WERI-Rb-1 (cell line): ENCODE data around the gene MTUS2.

Experiments used
- DNase-seq: peaks from one replicate; pipeline ENCODE4 v3.0.0-alpha.2; 2020
- H3K27ac ChIP-seq: fragments of 250-450 bp; sonication (Bioruptor Pico); 2 replicates; pipeline ENCODE4 v1.5.1; 2020; ENCODE audit warnings: mild to moderate bottlenecking, moderate library complexity
- H3K27me3 ChIP-seq: fragments of 250-450 bp; sonication (Bioruptor Pico); 2 replicates; pipeline ENCODE4 v1.5.1; 2021; ENCODE audit warnings: mild to moderate bottlenecking, low read depth, moderate library complexity; ENCODE audit not compliant: insufficient read depth, severe bottlenecking
- H3K36me3 ChIP-seq: fragments of 250-450 bp; sonication (Bioruptor Pico); 2 replicates; pipeline ENCODE4 v1.5.1; 2020; ENCODE audit warnings: mild to moderate bottlenecking, moderate library complexity
- H3K4me3 ChIP-seq: 2 replicates; pipeline ENCODE4 v1.5.1; 2011; ENCODE audit warnings: low read depth, mild to moderate bottlenecking, control low read depth, low read length
- H3K9me3 ChIP-seq: fragments of 250-450 bp; sonication (Bioruptor Pico); 2 replicates; pipeline ENCODE4 v1.5.1; 2021; ENCODE audit warnings: mild to moderate bottlenecking, moderate library complexity; ENCODE audit not compliant: severe bottlenecking
- TF ChIP-seq, protein P1 (sequence below): IDR thresholded peaks from 2 replicates; pipeline ENCODE4 v1.5.1; 2011; ENCODE audit warnings: low read depth, mild to moderate bottlenecking, control low read depth, inconsistent platforms, low read length

The MTUS2 gene

GRCh38 chr13:29484796-29485195 lies 664.7 kb downstream of the MTUS2 start:
- Histone ChIP-seq H3K36me3 (no peaks in the 10 kb centered on the region), H3K9me3 (no peaks in the 10 kb centered on the region), H3K27me3 (no peaks in the 10 kb centered on the region), H3K4me3 (no peak overlapping the region), H3K27ac (no peak overlapping the region)
- TF ChIP-seq, protein P1, sequence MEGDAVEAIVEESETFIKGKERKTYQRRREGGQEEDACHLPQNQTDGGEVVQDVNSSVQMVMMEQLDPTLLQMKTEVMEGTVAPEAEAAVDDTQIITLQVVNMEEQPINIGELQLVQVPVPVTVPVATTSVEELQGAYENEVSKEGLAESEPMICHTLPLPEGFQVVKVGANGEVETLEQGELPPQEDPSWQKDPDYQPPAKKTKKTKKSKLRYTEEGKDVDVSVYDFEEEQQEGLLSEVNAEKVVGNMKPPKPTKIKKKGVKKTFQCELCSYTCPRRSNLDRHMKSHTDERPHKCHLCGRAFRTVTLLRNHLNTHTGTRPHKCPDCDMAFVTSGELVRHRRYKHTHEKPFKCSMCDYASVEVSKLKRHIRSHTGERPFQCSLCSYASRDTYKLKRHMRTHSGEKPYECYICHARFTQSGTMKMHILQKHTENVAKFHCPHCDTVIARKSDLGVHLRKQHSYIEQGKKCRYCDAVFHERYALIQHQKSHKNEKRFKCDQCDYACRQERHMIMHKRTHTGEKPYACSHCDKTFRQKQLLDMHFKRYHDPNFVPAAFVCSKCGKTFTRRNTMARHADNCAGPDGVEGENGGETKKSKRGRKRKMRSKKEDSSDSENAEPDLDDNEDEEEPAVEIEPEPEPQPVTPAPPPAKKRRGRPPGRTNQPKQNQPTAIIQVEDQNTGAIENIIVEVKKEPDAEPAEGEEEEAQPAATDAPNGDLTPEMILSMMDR = no peak
- no peak for DNase-seq

DNA sequence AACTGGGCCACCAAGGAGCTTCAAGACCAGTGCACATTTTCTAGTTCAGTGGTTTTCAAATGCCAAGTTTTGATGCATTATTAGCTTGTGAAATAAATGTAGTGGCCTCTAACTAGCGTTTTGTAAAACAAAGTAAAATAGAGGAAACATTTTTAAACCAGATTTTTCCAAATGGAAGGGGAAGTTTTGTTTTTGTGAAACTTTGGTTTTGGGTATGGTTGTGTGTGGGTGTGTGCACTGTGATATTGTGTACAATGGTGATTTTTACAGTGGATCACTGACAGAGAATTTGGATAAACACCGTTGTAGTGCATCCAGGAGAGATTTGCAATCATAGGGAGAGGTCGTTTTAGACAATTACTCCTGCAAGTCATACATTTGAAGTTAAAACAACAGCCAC lies 666.4 kb downstream of the MTUS2 start:
- no peak overlapping the region for H3K27ac ChIP-seq
- H3K27me3 ChIP-seq = no peaks in the 10 kb centered on the region
- H3K4me3 ChIP-seq = no peak overlapping the region
- DNase-seq = no peak
- H3K36me3 ChIP-seq = no peaks in the 10 kb centered on the region
- TF ChIP-seq, protein P1 = no peak
- no peaks in the 10 kb centered on the region for H3K9me3 ChIP-seq

- H3K27me3 ChIP-seq = no peaks in the 10 kb centered on the region
- no peak for DNase-seq
- no peak overlapping the region for H3K27ac ChIP-seq
- TF ChIP-seq, protein P1 = no peak
- H3K4me3 ChIP-seq = no peak overlapping the region
- H3K9me3 ChIP-seq = no peaks in the 10 kb centered on the region
- no peaks in the 10 kb centered on the region for H3K36me3 ChIP-seq
These were observed 667.6 kb downstream of the MTUS2 start for GRCh38 chr13:29487466-29488454.

GRCh38 chr13:29489650-29490560 lies 669.8 kb downstream of the MTUS2 start:
- TF ChIP-seq, protein P1 = no peak
- no peak for DNase-seq
- Histone ChIP-seq H3K27me3 (no peaks in the 10 kb centered on the region), H3K4me3 (no peak overlapping the region), H3K36me3 (no peaks in the 10 kb centered on the region), H3K9me3 (no peaks in the 10 kb centered on the region), H3K27ac (no peak overlapping the region)

DNA sequence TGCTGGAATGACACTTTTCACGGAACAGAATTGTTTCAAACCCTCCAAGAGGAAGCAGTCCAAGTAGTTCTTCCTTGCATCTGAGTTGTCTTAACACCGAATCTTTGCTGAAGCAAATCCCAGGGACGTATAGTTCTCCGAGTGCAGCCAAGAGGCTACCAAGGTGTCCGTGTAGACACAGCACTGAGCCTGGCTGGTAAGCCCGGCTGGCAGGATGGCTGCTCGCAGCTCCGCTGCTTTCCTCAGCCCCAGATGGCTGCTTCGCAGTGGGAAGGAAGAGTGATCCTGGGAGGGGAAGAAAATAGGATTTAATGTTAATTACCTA lies 670.4 kb downstream of the MTUS2 start:
- no peaks in the 10 kb centered on the region for H3K36me3 ChIP-seq
- TF ChIP-seq, protein P1 = no peak
- no peak overlapping the region for H3K4me3 ChIP-seq
- no peak for DNase-seq
- no peaks in the 10 kb centered on the region for H3K27me3 ChIP-seq
- H3K9me3 ChIP-seq = no peaks in the 10 kb centered on the region
- no peak overlapping the region for H3K27ac ChIP-seq
